ENCODE measurements around the gene POU2AF1.

The POU2AF1 gene

DNA sequence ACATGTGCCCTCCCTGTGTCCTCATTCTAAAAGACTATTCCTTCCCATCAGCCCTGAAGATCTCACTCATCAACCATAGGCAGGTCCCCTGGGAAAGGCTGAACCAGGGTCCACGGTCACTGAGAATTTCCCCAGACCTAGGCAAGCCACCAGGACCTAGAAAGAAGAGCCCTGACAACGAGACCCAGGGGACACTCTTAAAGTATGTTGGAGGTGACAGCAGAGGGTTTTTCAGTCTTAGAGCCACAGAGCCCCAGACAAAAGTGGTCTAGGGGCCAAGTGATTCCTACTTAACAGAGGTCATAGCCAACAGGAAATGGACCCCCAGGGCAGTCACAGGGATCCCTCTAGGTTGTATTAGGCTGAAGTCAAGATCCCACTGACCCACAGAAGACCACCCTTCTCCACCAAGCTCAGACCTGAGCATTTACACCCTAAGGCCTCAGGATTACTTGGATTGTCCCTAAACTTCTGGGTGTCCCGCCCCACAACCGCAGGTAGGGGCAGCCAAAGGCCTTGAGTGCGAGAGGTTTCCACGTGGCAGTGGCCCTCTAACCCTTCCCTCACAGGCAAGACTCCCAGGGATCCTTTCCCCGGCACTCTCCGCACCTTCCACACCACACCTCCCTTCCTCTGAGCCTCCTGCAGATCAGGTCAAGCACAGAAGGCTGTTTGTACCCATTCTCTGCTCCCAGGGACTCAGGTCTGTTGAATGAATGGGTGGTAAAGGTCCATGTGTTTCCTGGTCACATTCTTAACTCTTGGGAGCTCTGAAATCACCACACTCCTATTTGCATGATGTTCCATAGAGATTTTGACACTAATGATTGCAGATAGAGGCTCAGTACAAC is 12.3 kb downstream of the POU2AF1 start:
- no peak overlapping the region for H3K27ac ChIP-seq
- H3K9me3 ChIP-seq (ENCODE audit: control insufficient read depth, low read length) = no peaks in the 10 kb centered on the region
- TF ChIP-seq, protein P1, sequence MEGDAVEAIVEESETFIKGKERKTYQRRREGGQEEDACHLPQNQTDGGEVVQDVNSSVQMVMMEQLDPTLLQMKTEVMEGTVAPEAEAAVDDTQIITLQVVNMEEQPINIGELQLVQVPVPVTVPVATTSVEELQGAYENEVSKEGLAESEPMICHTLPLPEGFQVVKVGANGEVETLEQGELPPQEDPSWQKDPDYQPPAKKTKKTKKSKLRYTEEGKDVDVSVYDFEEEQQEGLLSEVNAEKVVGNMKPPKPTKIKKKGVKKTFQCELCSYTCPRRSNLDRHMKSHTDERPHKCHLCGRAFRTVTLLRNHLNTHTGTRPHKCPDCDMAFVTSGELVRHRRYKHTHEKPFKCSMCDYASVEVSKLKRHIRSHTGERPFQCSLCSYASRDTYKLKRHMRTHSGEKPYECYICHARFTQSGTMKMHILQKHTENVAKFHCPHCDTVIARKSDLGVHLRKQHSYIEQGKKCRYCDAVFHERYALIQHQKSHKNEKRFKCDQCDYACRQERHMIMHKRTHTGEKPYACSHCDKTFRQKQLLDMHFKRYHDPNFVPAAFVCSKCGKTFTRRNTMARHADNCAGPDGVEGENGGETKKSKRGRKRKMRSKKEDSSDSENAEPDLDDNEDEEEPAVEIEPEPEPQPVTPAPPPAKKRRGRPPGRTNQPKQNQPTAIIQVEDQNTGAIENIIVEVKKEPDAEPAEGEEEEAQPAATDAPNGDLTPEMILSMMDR (IDR thresholded peaks at IDR 0.05) = no peak
- no peak overlapping the region for H3K4me2 ChIP-seq (ENCODE audit: low read length)
- H2AFZ ChIP-seq = no peak overlapping the region
- no peaks in the 10 kb centered on the region for H3K4me1 ChIP-seq
- H3K9ac ChIP-seq = no peak overlapping the region
- no peaks in the 10 kb centered on the region for H3K27me3 ChIP-seq (ENCODE audit: control insufficient read depth, insufficient read depth, low read length)
- no peak overlapping the region for H3K4me3 ChIP-seq (ENCODE audit: low read depth, low read length)
- H3K79me2 ChIP-seq = no peaks in the 10 kb centered on the region
- no peaks in the 10 kb centered on the region for H3K36me3 ChIP-seq (ENCODE audit: control insufficient read depth, insufficient read depth, low read length)

DNA sequence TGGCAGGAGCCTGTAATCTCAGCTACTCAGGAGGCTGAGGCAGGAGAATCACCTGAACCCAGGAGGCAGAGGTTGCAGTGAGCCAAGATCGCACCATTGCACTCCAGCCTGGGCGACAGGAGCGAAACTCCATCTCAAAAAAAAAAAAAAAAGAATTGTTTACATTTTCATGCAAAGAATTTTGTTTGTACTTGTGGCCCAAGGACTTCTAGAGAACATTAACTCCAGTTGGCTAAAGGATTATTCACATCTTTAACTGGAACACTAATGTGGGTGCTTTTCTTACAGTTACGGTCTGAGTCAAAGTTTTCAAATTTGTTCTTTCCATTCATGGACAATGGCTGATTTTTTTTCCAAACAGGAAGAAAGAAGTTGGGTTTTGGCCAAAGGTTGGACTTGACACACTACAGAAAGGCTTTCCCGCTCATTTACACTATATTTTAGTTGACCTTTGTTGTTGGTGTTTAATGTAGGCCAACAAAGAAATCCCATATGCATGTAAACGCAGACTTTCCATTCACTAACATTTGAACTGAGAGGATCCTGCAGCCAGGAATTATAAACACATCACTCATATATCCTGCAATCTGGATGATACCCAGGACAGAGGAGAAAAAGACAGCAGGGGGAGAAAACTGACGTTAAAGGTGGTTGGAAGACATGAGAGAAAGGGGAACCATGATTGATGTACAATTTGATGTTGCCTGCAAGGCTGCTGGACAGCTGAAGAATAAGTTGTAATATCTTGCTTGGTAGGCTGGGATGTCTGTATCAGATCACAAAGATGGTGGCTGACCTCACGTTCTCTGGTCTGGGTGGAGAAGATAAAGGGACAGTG is 13.1 kb downstream of the POU2AF1 start:
- TF ChIP-seq, protein P1 (IDR thresholded peaks at IDR 0.05) = no peak
- H3K4me2 ChIP-seq (ENCODE audit: low read length) = no peak overlapping the region
- no peak overlapping the region for H2AFZ ChIP-seq
- no peaks in the 10 kb centered on the region for H3K79me2 ChIP-seq
- H3K36me3 ChIP-seq (ENCODE audit: control insufficient read depth, insufficient read depth, low read length) = no peaks in the 10 kb centered on the region
- no peak overlapping the region for H3K27ac ChIP-seq
- no peak overlapping the region for H3K9ac ChIP-seq
- no peaks in the 10 kb centered on the region for H3K4me1 ChIP-seq
- H3K4me3 ChIP-seq (ENCODE audit: low read depth, low read length) = no peak overlapping the region
- no peaks in the 10 kb centered on the region for H3K9me3 ChIP-seq (ENCODE audit: control insufficient read depth, low read length)
- no peaks in the 10 kb centered on the region for H3K27me3 ChIP-seq (ENCODE audit: control insufficient read depth, insufficient read depth, low read length)

DNA sequence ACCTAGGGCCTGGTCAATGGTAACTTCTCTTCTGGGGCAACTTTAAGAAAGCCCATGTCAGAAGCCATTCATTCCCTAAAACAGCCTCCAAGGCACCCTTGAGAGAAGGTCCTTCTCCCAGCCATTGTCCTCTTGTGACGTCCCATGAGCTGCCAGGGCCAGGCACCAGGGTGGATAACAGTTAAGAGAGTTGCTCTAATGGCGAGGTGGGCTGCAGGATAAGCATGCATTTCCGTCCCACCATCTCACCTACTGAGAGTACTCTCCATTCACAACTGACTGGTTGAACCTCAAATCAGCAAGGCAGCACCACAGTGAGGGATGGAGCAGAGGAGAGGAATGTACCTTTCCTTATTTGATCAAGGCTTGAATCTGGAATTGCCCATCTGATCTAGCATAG is 14.6 kb downstream of the POU2AF1 start:
- no peak overlapping the region for H3K4me3 ChIP-seq (ENCODE audit: low read depth, low read length)
- H3K9ac ChIP-seq = no peak overlapping the region
- no peaks in the 10 kb centered on the region for H3K27me3 ChIP-seq (ENCODE audit: control insufficient read depth, insufficient read depth, low read length)
- no peaks in the 10 kb centered on the region for H3K9me3 ChIP-seq (ENCODE audit: control insufficient read depth, low read length)
- TF ChIP-seq, protein P1 (IDR thresholded peaks at IDR 0.05) = no peak
- H2AFZ ChIP-seq = no peak overlapping the region
- no peak overlapping the region for H3K27ac ChIP-seq
- no peak overlapping the region for H3K4me2 ChIP-seq (ENCODE audit: low read length)
- no peaks in the 10 kb centered on the region for H3K4me1 ChIP-seq
- H3K79me2 ChIP-seq = no peaks in the 10 kb centered on the region
- no peaks in the 10 kb centered on the region for H3K36me3 ChIP-seq (ENCODE audit: control insufficient read depth, insufficient read depth, low read length)

DNA sequence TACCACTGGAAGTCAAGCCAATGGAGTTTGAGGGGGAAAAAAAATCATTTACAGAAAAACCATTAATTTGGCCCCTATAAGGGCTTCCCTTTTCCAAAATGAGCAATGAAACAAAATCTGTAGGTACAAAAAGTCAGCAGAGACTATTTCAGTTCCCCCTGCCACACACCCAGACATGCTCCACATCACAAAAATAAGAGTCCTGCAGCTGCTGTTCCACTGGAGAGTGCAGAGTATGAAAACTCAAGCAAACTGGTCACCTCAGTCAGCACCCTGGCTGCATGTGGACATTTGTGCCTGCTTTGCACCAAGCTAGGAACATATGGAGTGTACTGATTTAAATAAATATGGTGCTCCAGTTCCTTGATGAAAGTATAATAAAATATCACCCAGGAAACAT is 15.1 kb downstream of the POU2AF1 start:
- no peaks in the 10 kb centered on the region for H3K9me3 ChIP-seq (ENCODE audit: control insufficient read depth, low read length)
- H3K4me1 ChIP-seq = no peaks in the 10 kb centered on the region
- H3K9ac ChIP-seq = no peak overlapping the region
- H3K27ac ChIP-seq = no peak overlapping the region
- no peaks in the 10 kb centered on the region for H3K27me3 ChIP-seq (ENCODE audit: control insufficient read depth, insufficient read depth, low read length)
- TF ChIP-seq, protein P1 (IDR thresholded peaks at IDR 0.05) = no peak
- no peak overlapping the region for H3K4me2 ChIP-seq (ENCODE audit: low read length)
- H2AFZ ChIP-seq = no peak overlapping the region
- no peaks in the 10 kb centered on the region for H3K36me3 ChIP-seq (ENCODE audit: control insufficient read depth, insufficient read depth, low read length)
- no peaks in the 10 kb centered on the region for H3K79me2 ChIP-seq
- no peak overlapping the region for H3K4me3 ChIP-seq (ENCODE audit: low read depth, low read length)
